ENCODE measurements around the gene MAF.

MAF gene

DNA sequence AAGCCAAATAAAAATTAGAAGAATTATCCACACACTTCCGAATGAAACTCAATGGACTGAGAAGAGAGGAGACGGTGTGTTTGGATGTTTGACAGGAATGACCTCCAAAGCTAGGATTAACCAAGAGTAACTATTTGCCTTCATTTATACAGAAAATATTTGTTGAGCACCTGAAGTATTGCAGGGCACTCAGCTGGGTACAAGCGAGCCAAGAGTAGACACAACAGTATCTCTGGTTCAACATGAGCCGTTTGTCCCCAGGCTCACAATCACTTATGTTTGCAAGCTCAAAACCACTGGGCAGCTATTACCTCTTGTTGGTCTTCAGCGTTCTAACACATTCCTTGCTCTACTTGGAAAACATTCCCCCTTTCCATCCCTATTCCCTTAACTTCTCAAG is 38.8 kb downstream of the MAF start:
- TF ChIP-seq CTCF (conservative IDR thresholded peaks at IDR 0.05): no peak
- no peak overlapping the region for H3K27ac ChIP-seq

DNA sequence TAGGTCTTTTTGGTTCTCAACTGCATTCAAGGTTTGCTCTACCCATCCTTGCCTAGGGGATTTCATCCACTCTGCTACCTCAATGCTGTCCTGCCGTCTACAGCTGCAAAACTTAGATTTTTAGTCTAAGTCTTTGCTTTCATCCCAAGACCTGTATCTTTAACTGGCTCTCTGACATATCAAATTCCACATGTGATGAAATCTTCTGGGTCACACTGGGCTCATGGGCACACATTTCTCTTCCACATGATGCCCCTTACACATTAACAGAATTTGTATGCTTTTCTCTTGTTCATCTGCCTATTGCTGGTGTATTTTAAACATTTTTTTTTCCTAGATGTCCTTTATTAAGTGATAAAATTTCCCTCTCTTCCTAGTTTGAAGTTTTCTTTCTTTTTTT is 39.6 kb downstream of the MAF start:
- TF ChIP-seq CTCF (conservative IDR thresholded peaks at IDR 0.05): no peak

GRCh38 chr16:79560318-79560717 is 40.2 kb downstream of the MAF start:
- TF ChIP-seq CTCF (conservative IDR thresholded peaks at IDR 0.05): no peak
- H3K27ac ChIP-seq: no peak overlapping the region

More for the DNA sequence above, 39.6 kb downstream of the MAF start:
- H3K27ac ChIP-seq: no peak overlapping the region

DNA sequence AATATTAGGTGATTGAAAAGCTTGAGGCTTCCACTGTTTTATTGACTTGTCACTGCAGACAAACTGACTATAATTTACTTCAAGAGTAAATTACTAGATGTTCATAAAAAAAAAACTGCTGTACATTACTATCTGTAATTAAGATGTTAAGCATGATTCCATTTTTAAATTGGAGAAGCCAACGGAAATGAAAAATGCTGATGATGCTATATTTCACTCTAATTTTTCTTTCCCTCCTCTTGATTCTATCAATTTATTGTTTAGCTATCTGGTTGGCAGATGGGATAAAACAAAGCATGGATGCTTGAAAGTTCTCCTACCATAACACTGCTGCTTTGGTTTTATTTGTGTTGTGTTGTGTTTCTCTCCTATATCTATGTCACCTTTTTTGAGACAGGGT is 41.0 kb downstream of the MAF start:
- H3K27ac ChIP-seq: no peak overlapping the region
- TF ChIP-seq CTCF (conservative IDR thresholded peaks at IDR 0.05): no peak

- no peak for TF ChIP-seq CTCF (conservative IDR thresholded peaks at IDR 0.05)
- H3K27ac ChIP-seq: no peak overlapping the region
Observed at GRCh38 chr16:79557421-79557820, 43.1 kb downstream of the MAF start.

DNA sequence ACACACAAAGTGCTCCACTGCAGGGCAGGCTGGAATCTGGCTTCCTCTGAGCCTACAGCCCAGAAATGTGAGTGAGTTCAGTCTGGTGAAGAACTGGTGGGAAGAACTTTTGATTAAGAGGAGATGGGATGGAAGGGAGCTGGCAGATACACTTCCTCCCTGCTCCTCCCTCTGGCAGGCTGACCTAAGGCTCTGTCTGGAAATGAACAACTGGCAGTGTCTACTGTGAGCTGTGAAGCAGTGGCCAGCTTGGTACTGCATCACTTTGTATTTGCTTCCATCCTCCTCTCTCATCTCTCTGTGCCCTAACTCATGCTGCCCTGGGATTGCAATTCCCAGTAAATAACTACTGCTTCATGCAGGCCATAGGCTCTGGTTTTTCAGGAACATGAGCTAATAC is 45.6 kb downstream of the MAF start:
- H3K27ac ChIP-seq: no peak overlapping the region
- no peak for TF ChIP-seq CTCF (conservative IDR thresholded peaks at IDR 0.05)

- no peak overlapping the region for H3K27ac ChIP-seq
- no peak for TF ChIP-seq CTCF (conservative IDR thresholded peaks at IDR 0.05)
Observed at GRCh38 chr16:79550373-79550772, 50.2 kb downstream of the MAF start.

- H3K27ac ChIP-seq: no peak overlapping the region
- TF ChIP-seq CTCF (conservative IDR thresholded peaks at IDR 0.05): no peak
Observed at GRCh38 chr16:79547085-79547484, 53.5 kb downstream of the MAF start.

Data from VCaP (cell line).